ENCODE measurements around the gene TPGS1.
A peak's percentile ranks its signal among the peaks of the same experiment; 100 is the strongest.

TPGS1 gene

GRCh38 chr19:522726-523125, 15.4 kb downstream of the TPGS1 start:
- DNase-seq, result no peak

- no peak for DNase-seq
Measured at GRCh38 chr19:524062-524674, 16.9 kb downstream of the TPGS1 start.

GRCh38 chr19:525029-525428, 17.7 kb downstream of the TPGS1 start:
- no peak for DNase-seq

GRCh38 chr19:525857-526419, 18.6 kb downstream of the TPGS1 start:
- no peak for DNase-seq

GRCh38 chr19:530134-531008, 23.1 kb downstream of the TPGS1 start:
- DNase-seq, result no peak

- DNase-seq, result peak; percentile 94
Measured at GRCh38 chr19:531009-531752, 23.9 kb downstream of the TPGS1 start.

- DNase-seq, result no peak
Measured at GRCh38 chr19:531753-532560, 24.7 kb downstream of the TPGS1 start, which contains the start of gene CDC34. Gene CDC34, plus strand, starts transcription at chr19:531760. Its CDS starts 172 bp downstream, at chr19:531932.

GRCh38 chr19:532561-533363, 25.5 kb downstream of the TPGS1 start:
- no peak for DNase-seq

- DNase-seq, result no peak
Measured at GRCh38 chr19:533364-534058, 26.2 kb downstream of the TPGS1 start.

GRCh38 chr19:534088-534487, 26.8 kb downstream of the TPGS1 start:
- no peak for DNase-seq

- no peak for DNase-seq
Measured at GRCh38 chr19:535017-535835, 27.9 kb downstream of the TPGS1 start.

- DNase-seq, result no peak
Measured at GRCh38 chr19:536031-536880, 29.0 kb downstream of the TPGS1 start.

- DNase-seq, result no peak
Measured at GRCh38 chr19:536881-537404, 29.6 kb downstream of the TPGS1 start.

GRCh38 chr19:538641-539428, 31.5 kb downstream of the TPGS1 start:
- DNase-seq, result no peak

GRCh38 chr19:539429-540030, 32.2 kb downstream of the TPGS1 start:
- no peak for DNase-seq

GRCh38 chr19:540867-541637, 33.8 kb downstream of the TPGS1 start:
- no peak for DNase-seq

GRCh38 chr19:541699-542098, 34.4 kb downstream of the TPGS1 start:
- DNase-seq, result no peak
